Measurements from ENCODE around the gene HNRNPAB.

DNA sequence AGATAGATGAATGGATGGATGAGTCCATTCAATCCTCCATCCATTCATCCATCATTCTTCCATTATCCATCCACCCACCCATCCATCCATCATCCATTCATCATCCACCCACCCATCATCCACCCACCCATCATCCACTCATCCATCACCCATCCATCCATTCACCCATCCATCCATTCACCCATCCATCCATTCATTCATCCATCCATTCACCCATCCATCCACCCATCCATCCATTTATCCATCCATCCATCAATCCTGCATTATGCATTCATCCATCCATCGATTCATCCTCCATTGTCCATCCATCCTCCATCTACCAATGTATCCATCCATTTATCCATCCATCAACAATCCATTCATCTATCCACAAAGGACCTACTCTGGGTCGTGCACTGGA lies 41.1 kb downstream of the HNRNPAB start:
- TF ChIP-seq, protein P1, sequence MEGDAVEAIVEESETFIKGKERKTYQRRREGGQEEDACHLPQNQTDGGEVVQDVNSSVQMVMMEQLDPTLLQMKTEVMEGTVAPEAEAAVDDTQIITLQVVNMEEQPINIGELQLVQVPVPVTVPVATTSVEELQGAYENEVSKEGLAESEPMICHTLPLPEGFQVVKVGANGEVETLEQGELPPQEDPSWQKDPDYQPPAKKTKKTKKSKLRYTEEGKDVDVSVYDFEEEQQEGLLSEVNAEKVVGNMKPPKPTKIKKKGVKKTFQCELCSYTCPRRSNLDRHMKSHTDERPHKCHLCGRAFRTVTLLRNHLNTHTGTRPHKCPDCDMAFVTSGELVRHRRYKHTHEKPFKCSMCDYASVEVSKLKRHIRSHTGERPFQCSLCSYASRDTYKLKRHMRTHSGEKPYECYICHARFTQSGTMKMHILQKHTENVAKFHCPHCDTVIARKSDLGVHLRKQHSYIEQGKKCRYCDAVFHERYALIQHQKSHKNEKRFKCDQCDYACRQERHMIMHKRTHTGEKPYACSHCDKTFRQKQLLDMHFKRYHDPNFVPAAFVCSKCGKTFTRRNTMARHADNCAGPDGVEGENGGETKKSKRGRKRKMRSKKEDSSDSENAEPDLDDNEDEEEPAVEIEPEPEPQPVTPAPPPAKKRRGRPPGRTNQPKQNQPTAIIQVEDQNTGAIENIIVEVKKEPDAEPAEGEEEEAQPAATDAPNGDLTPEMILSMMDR (IDR thresholded peaks at IDR 0.05; ENCODE audit: low read depth, low read length), result no peak
- TF ChIP-seq EZH2phosphoT487 (IDR thresholded peaks at IDR 0.05; ENCODE audit: low read depth), result no peak

Measured in OCI-LY3 (cell line).